ENCODE data around the gene RNF14. TPM values are rescaled to one million over a fixed set of nuclear protein-coding genes. Genes with fewer than 3 reads are reported as not detected.

RNF14 gene
- total and polyA plus RNA-seq, 2 experiments from 2014 or later: 8.9 to 19.0 TPM

DNA sequence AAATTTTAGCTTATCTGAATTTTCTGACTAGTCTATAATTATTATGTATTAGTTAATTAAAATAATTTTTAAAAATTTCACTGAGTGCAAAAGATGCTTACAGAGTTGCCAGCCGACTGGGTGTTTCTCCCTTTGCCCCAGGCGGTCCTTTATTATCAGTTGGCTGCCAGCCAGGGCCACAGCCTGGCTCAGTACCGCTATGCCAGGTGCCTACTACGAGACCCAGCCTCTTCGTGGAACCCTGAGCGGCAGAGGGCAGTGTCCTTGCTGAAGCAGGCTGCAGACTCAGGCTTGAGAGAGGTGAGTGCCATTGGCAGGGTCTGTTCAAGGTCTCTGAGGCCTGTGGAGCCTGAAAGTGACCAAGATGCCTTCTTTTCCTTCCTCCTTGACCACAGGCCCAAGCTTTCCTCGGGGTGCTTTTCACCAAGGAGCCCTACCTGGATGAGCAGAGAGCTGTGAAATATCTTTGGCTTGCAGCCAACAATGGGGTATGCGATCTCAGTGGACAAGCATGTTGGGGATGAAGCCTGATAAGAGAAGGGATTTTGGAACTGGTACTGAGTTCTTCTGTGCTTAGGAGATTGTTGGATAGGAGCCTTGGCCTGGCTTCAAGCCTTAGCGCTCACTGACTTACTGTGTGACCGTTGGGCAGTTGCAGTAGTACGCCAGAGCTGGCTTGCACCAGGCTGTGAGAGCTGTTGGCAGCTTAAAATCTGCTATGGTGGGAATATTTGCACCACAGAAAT, 34.6 kb upstream of the RNF14 start:
- ATAC-seq: no peak
- H3K27me3 Mint-ChIP-seq (ENCODE audit: insufficient read depth, low read depth, poor library complexity): peaks cover 4% of the 10 kb centered on the region
- H3K4me1 ChIP-seq (ENCODE audit: insufficient read depth): no peaks in the 10 kb centered on the region
- no peak for DNase-seq (ENCODE audit: low spot score)
- H2AFZ ChIP-seq: no peak overlapping the region
- H3K9me2 ChIP-seq (ENCODE audit: insufficient read depth): no peaks in the 10 kb centered on the region
- H3K36me3 Mint-ChIP-seq (ENCODE audit: low read depth): peaks cover 73% of the 10 kb centered on the region
- no peaks in the 10 kb centered on the region for H3K9me3 Mint-ChIP-seq
- H3K4me2 ChIP-seq: no peak overlapping the region
- no peak overlapping the region for H3K4me3 ChIP-seq
- H3K4me1 Mint-ChIP-seq: peaks cover 2% of the 10 kb centered on the region; the same call in 1 of the 3 replicates
- no peaks in the 10 kb centered on the region for H3K79me2 ChIP-seq (replicated peaks; ENCODE audit: insufficient read depth)
- peaks cover 40% of the 10 kb centered on the region for H3K36me3 ChIP-seq (ENCODE audit: insufficient read depth)
- H3K27ac ChIP-seq (ENCODE audit: low read depth): no peak overlapping the region
- TF ChIP-seq CREB1 (CRISPR knock-in tag; IDR thresholded peaks at IDR 0.05; ENCODE audit: low read depth) (no peak), EZH2 (IDR thresholded peaks at IDR 0.05; ENCODE audit: low read depth, unreplicated experiment) (no peak), EZH2phosphoT487 (IDR thresholded peaks at IDR 0.05; ENCODE audit: unreplicated experiment) (no peak), JUNB (IDR thresholded peaks at IDR 0.05; ENCODE audit: unreplicated experiment) (no peak), POLR2AphosphoS5 (IDR thresholded peaks at IDR 0.05; ENCODE audit: low read depth) (no peak), ZNF114 (CRISPR knock-in tag; IDR thresholded peaks at IDR 0.05) (no peak)
- TF ChIP-seq, protein P1, sequence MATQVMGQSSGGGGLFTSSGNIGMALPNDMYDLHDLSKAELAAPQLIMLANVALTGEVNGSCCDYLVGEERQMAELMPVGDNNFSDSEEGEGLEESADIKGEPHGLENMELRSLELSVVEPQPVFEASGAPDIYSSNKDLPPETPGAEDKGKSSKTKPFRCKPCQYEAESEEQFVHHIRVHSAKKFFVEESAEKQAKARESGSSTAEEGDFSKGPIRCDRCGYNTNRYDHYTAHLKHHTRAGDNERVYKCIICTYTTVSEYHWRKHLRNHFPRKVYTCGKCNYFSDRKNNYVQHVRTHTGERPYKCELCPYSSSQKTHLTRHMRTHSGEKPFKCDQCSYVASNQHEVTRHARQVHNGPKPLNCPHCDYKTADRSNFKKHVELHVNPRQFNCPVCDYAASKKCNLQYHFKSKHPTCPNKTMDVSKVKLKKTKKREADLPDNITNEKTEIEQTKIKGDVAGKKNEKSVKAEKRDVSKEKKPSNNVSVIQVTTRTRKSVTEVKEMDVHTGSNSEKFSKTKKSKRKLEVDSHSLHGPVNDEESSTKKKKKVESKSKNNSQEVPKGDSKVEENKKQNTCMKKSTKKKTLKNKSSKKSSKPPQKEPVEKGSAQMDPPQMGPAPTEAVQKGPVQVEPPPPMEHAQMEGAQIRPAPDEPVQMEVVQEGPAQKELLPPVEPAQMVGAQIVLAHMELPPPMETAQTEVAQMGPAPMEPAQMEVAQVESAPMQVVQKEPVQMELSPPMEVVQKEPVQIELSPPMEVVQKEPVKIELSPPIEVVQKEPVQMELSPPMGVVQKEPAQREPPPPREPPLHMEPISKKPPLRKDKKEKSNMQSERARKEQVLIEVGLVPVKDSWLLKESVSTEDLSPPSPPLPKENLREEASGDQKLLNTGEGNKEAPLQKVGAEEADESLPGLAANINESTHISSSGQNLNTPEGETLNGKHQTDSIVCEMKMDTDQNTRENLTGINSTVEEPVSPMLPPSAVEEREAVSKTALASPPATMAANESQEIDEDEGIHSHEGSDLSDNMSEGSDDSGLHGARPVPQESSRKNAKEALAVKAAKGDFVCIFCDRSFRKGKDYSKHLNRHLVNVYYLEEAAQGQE (IDR thresholded peaks at IDR 0.05; ENCODE audit: unreplicated experiment): no peak
- H3K27me3 ChIP-seq (ENCODE audit: insufficient read depth): no peaks in the 10 kb centered on the region
- H3K27ac Mint-ChIP-seq: no peak overlapping the region
- peaks cover 5% of the 10 kb centered on the region; the same call in 1 of the 2 replicates for H3F3A ChIP-seq (replicated peaks; ENCODE audit: low read depth)
- H3K4me3 Mint-ChIP-seq: no peak overlapping the region
- peaks cover 3% of the 10 kb centered on the region for H4K20me1 ChIP-seq (replicated peaks; ENCODE audit: insufficient read depth)

GRCh38 chr5:141935538-141935937, 33.4 kb upstream of the RNF14 start:
- Histone ChIP-seq H3K27ac (ENCODE audit: low read depth) (no peak overlapping the region), H2AFZ (no peak overlapping the region), H3K27me3 (ENCODE audit: insufficient read depth) (no peaks in the 10 kb centered on the region), H3K9me2 (ENCODE audit: insufficient read depth) (no peaks in the 10 kb centered on the region), H4K20me1 (replicated peaks; ENCODE audit: insufficient read depth) (no peaks in the 10 kb centered on the region; the same call in none of the 2 replicates), H3K4me2 (no peak overlapping the region), H3F3A (replicated peaks; ENCODE audit: low read depth) (peaks cover 11% of the 10 kb centered on the region; the same call in 1 of the 2 replicates), H3K4me3 (no peak overlapping the region), H3K79me2 (replicated peaks; ENCODE audit: insufficient read depth) (no peaks in the 10 kb centered on the region), H3K4me1 (ENCODE audit: insufficient read depth) (no peaks in the 10 kb centered on the region), H3K36me3 (ENCODE audit: insufficient read depth) (peaks cover 37% of the 10 kb centered on the region)
- ATAC-seq (no peak), DNase-seq (ENCODE audit: low spot score) (no peak)
- H3K27me3 Mint-ChIP-seq (ENCODE audit: insufficient read depth, low read depth, poor library complexity): peaks cover 4% of the 10 kb centered on the region
- H3K4me1 Mint-ChIP-seq: no peaks in the 10 kb centered on the region
- H3K27ac Mint-ChIP-seq: no peak overlapping the region
- H3K36me3 Mint-ChIP-seq (ENCODE audit: low read depth): peaks cover 70% of the 10 kb centered on the region
- no peak overlapping the region for H3K4me3 Mint-ChIP-seq
- no peaks in the 10 kb centered on the region for H3K9me3 Mint-ChIP-seq
- no peak for TF ChIP-seq POLR2AphosphoS5 (IDR thresholded peaks at IDR 0.05; ENCODE audit: low read depth)
- TF ChIP-seq CREB1 (CRISPR knock-in tag; IDR thresholded peaks at IDR 0.05; ENCODE audit: low read depth): no peak
- no peak for TF ChIP-seq NANOG (IDR thresholded peaks at IDR 0.05; ENCODE audit: borderline replicate concordance)
- no peak for TF ChIP-seq EZH2phosphoT487 (IDR thresholded peaks at IDR 0.05; ENCODE audit: unreplicated experiment)
- TF ChIP-seq, protein P1 (IDR thresholded peaks at IDR 0.05; ENCODE audit: unreplicated experiment): no peak
- TF ChIP-seq, protein P2, sequence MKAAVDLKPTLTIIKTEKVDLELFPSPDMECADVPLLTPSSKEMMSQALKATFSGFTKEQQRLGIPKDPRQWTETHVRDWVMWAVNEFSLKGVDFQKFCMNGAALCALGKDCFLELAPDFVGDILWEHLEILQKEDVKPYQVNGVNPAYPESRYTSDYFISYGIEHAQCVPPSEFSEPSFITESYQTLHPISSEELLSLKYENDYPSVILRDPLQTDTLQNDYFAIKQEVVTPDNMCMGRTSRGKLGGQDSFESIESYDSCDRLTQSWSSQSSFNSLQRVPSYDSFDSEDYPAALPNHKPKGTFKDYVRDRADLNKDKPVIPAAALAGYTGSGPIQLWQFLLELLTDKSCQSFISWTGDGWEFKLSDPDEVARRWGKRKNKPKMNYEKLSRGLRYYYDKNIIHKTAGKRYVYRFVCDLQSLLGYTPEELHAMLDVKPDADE (IDR thresholded peaks at IDR 0.05): no peak
- TF ChIP-seq STAT1 (IDR thresholded peaks at IDR 0.05; ENCODE audit: unreplicated experiment): no peak
